ENCODE data around the gene CXCL3. TPM values are rescaled to one million over a fixed set of nuclear protein-coding genes. Genes with fewer than 3 reads are reported as not detected.

The CXCL3 gene
- total and polyA plus RNA-seq, 2 experiments from 2014 or later = 3.6 to 19.5 TPM

DNA sequence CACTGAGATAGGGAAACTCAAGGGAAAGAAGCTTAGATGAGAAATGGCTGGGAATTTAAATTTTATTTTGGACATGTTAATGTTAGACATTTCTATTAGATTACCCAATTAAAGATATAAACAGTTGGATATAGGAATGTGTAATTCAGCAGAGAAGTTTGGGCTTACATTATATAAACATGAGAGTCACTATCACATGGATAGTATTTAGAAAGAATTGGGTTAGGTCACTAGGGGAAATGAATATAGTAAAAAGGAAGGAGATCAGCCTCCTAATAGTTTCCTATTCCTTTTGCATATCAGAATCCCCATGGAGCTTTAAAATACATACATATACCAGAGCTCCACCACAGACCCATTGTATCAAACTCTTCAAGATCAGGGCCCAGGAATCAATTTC is 20.4 kb downstream of the CXCL3 start:
- Mint-ChIP-seq H3K36me3 (ENCODE audit: low read depth) (no peaks in the 10 kb centered on the region), H3K4me3 (no peak overlapping the region), H3K9me3 (no peaks in the 10 kb centered on the region), H3K4me1 (peaks cover 25% of the 10 kb centered on the region; the same call in 2 of the 3 replicates), H3K27me3 (ENCODE audit: insufficient read depth, low read depth, poor library complexity) (no peaks in the 10 kb centered on the region), H3K27ac (no peak overlapping the region)
- Histone ChIP-seq H3F3A (replicated peaks; ENCODE audit: low read depth) (peaks cover 3% of the 10 kb centered on the region; the same call in 1 of the 2 replicates), H4K20me1 (replicated peaks; ENCODE audit: insufficient read depth) (no peaks in the 10 kb centered on the region), H3K4me2 (no peak overlapping the region), H3K9me2 (ENCODE audit: insufficient read depth) (peaks cover 15% of the 10 kb centered on the region; the same call in 1 of the 2 replicates), H3K4me3 (no peak overlapping the region), H3K27me3 (ENCODE audit: insufficient read depth) (no peaks in the 10 kb centered on the region), H3K4me1 (ENCODE audit: insufficient read depth) (peaks cover 21% of the 10 kb centered on the region), H3K79me2 (replicated peaks; ENCODE audit: insufficient read depth) (no peaks in the 10 kb centered on the region), H3K36me3 (ENCODE audit: insufficient read depth) (no peaks in the 10 kb centered on the region), H2AFZ (no peak overlapping the region), H3K27ac (ENCODE audit: low read depth) (no peak overlapping the region)
- ATAC-seq (no peak), DNase-seq (ENCODE audit: low spot score) (no peak)
- TF ChIP-seq ZNF114 (CRISPR knock-in tag; IDR thresholded peaks at IDR 0.05) (no peak), NANOG (IDR thresholded peaks at IDR 0.05; ENCODE audit: borderline replicate concordance) (no peak), ZNF331 (CRISPR knock-in tag; IDR thresholded peaks at IDR 0.05; ENCODE audit: low read depth) (no peak), POLR2AphosphoS5 (IDR thresholded peaks at IDR 0.05; ENCODE audit: low read depth) (no peak), STAT1 (IDR thresholded peaks at IDR 0.05; ENCODE audit: unreplicated experiment) (no peak), CREB1 (CRISPR knock-in tag; IDR thresholded peaks at IDR 0.05; ENCODE audit: low read depth) (no peak), JUNB (IDR thresholded peaks at IDR 0.05; ENCODE audit: unreplicated experiment) (no peak), EZH2 (IDR thresholded peaks at IDR 0.05; ENCODE audit: low read depth, unreplicated experiment) (no peak), EZH2phosphoT487 (IDR thresholded peaks at IDR 0.05; ENCODE audit: unreplicated experiment) (no peak)
- TF ChIP-seq, protein P1, sequence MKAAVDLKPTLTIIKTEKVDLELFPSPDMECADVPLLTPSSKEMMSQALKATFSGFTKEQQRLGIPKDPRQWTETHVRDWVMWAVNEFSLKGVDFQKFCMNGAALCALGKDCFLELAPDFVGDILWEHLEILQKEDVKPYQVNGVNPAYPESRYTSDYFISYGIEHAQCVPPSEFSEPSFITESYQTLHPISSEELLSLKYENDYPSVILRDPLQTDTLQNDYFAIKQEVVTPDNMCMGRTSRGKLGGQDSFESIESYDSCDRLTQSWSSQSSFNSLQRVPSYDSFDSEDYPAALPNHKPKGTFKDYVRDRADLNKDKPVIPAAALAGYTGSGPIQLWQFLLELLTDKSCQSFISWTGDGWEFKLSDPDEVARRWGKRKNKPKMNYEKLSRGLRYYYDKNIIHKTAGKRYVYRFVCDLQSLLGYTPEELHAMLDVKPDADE (IDR thresholded peaks at IDR 0.05) = no peak
- TF ChIP-seq, protein P2, sequence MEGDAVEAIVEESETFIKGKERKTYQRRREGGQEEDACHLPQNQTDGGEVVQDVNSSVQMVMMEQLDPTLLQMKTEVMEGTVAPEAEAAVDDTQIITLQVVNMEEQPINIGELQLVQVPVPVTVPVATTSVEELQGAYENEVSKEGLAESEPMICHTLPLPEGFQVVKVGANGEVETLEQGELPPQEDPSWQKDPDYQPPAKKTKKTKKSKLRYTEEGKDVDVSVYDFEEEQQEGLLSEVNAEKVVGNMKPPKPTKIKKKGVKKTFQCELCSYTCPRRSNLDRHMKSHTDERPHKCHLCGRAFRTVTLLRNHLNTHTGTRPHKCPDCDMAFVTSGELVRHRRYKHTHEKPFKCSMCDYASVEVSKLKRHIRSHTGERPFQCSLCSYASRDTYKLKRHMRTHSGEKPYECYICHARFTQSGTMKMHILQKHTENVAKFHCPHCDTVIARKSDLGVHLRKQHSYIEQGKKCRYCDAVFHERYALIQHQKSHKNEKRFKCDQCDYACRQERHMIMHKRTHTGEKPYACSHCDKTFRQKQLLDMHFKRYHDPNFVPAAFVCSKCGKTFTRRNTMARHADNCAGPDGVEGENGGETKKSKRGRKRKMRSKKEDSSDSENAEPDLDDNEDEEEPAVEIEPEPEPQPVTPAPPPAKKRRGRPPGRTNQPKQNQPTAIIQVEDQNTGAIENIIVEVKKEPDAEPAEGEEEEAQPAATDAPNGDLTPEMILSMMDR (conservative IDR thresholded peaks at IDR 0.05; ENCODE audit: low read depth in 2 of 2) = no peak
- TF ChIP-seq, protein P3, sequence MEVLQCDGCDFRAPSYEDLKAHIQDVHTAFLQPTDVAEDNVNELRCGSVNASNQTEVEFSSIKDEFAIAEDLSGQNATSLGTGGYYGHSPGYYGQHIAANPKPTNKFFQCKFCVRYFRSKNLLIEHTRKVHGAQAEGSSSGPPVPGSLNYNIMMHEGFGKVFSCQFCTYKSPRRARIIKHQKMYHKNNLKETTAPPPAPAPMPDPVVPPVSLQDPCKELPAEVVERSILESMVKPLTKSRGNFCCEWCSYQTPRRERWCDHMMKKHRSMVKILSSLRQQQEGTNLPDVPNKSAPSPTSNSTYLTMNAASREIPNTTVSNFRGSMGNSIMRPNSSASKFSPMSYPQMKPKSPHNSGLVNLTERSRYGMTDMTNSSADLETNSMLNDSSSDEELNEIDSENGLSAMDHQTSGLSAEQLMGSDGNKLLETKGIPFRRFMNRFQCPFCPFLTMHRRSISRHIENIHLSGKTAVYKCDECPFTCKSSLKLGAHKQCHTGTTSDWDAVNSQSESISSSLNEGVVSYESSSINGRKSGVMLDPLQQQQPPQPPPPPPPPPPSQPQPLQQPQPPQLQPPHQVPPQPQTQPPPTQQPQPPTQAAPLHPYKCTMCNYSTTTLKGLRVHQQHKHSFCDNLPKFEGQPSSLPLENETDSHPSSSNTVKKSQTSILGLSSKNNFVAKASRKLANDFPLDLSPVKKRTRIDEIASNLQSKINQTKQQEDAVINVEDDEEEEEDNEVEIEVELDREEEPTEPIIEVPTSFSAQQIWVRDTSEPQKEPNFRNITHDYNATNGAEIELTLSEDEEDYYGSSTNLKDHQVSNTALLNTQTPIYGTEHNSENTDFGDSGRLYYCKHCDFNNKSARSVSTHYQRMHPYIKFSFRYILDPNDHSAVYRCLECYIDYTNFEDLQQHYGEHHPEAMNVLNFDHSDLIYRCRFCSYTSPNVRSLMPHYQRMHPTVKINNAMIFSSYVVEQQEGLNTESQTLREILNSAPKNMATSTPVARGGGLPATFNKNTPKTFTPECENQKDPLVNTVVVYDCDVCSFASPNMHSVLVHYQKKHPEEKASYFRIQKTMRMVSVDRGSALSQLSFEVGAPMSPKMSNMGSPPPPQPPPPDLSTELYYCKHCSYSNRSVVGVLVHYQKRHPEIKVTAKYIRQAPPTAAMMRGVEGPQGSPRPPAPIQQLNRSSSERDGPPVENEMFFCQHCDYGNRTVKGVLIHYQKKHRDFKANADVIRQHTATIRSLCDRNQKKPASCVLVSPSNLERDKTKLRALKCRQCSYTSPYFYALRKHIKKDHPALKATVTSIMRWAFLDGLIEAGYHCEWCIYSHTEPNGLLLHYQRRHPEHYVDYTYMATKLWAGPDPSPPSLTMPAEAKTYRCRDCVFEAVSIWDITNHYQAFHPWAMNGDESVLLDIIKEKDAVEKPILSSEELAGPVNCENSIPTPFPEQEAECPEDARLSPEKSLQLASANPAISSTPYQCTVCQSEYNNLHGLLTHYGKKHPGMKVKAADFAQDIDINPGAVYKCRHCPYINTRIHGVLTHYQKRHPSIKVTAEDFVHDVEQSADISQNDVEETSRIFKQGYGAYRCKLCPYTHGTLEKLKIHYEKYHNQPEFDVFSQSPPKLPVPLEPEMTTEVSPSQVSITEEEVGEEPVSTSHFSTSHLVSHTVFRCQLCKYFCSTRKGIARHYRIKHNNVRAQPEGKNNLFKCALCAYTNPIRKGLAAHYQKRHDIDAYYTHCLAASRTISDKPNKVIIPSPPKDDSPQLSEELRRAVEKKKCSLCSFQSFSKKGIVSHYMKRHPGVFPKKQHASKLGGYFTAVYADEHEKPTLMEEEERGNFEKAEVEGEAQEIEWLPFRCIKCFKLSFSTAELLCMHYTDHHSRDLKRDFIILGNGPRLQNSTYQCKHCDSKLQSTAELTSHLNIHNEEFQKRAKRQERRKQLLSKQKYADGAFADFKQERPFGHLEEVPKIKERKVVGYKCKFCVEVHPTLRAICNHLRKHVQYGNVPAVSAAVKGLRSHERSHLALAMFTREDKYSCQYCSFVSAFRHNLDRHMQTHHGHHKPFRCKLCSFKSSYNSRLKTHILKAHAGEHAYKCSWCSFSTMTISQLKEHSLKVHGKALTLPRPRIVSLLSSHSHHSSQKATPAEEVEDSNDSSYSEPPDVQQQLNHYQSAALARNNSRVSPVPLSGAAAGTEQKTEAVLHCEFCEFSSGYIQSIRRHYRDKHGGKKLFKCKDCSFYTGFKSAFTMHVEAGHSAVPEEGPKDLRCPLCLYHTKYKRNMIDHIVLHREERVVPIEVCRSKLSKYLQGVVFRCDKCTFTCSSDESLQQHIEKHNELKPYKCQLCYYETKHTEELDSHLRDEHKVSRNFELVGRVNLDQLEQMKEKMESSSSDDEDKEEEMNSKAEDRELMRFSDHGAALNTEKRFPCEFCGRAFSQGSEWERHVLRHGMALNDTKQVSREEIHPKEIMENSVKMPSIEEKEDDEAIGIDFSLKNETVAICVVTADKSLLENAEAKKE (CRISPR knock-in tag; IDR thresholded peaks at IDR 0.05) = no peak
- TF ChIP-seq, protein P4, sequence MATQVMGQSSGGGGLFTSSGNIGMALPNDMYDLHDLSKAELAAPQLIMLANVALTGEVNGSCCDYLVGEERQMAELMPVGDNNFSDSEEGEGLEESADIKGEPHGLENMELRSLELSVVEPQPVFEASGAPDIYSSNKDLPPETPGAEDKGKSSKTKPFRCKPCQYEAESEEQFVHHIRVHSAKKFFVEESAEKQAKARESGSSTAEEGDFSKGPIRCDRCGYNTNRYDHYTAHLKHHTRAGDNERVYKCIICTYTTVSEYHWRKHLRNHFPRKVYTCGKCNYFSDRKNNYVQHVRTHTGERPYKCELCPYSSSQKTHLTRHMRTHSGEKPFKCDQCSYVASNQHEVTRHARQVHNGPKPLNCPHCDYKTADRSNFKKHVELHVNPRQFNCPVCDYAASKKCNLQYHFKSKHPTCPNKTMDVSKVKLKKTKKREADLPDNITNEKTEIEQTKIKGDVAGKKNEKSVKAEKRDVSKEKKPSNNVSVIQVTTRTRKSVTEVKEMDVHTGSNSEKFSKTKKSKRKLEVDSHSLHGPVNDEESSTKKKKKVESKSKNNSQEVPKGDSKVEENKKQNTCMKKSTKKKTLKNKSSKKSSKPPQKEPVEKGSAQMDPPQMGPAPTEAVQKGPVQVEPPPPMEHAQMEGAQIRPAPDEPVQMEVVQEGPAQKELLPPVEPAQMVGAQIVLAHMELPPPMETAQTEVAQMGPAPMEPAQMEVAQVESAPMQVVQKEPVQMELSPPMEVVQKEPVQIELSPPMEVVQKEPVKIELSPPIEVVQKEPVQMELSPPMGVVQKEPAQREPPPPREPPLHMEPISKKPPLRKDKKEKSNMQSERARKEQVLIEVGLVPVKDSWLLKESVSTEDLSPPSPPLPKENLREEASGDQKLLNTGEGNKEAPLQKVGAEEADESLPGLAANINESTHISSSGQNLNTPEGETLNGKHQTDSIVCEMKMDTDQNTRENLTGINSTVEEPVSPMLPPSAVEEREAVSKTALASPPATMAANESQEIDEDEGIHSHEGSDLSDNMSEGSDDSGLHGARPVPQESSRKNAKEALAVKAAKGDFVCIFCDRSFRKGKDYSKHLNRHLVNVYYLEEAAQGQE (IDR thresholded peaks at IDR 0.05; ENCODE audit: unreplicated experiment) = no peak

Measured in GM23338 (cell line).